ENCODE data around the gene NRCAM.

Gene NRCAM

GRCh38 chr7:108335269-108335918, 120.8 kb downstream of the NRCAM start:
- no peak for DNase-seq

GRCh38 chr7:108332937-108333336, 123.3 kb downstream of the NRCAM start:
- no peak for DNase-seq

DNA sequence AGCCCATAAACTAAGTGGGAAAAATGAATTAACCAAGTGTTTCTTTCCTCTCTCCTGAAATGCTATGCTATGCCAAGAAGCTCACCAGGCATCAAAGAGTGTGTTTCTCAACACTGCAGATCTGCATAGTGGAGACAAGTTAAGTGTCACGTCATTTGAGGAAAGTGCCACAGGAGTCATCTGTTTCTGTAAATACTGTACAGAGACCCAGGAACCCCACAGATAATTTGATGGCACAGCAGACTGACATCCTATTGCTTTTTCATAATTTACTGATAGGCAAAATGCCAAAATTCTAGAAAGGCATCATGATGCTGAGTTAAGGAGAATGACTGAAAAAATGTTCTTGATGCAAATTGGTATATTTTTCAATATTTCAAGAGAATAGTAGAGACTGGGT, 124.3 kb downstream of the NRCAM start:
- DNase-seq = no peak

DNA sequence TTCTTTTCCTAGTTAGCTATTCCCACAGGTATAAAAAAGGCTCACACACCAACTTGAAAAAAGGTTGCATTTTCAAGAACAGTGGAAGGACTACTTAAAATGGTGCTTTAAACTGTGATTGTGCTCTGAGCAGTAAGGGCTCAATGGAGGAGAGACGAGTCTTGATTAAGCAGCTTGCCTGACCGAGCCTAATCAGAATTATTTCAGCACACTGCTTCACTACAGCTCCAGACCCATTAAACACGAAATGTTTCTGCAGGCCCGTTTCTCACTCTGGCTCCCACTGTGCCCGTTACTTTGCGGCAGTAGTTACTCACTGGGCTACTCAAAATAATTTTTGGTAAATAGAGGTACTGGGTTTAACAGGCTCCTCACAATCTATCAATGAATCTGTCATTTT, 126.0 kb downstream of the NRCAM start:
- no peak for DNase-seq

GRCh38 chr7:108329514-108329913, 126.7 kb downstream of the NRCAM start:
- no peak for DNase-seq

DNA sequence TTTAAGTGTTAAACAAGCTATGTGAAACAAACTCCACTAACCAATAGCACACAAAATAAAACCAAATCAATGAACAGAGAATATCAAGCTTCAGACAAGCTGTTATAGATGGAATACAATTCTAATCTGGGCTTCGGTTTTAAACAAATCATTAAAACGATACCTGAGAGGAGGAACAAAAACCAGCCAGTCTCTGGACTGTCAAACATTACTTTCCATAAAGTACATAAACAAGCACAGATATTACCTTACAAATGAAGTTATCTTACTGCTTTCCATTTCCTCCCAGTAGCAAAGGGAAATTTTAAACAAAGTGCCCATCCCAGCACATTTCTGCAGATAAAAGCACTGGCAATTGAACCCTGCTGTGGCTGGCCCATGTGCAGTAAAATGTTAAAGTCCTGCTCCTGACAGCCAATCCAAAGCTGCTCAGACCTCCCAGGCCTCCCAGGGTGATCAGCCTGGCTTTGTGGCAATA, 128.0 kb downstream of the NRCAM start:
- DNase-seq = no peak

DNA sequence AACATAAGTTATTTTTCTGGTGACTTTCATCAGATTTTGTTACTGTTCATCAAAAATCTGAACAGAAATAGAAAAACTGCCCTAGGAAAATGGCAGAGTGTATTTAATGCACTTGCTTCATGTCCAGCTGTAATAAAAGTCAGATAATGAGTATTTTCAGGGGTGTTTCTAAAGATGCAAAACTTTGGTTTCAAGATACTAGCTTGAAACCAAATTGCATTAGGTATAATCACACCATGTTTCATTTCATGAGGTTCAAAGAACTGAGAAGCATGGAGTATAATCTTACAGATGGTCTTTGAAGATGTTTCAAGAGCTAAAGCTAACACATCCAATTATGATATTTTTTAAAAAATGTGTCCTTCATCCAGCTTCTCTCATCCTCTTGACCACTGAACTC, 128.9 kb downstream of the NRCAM start:
- DNase-seq = no peak

- no peak for DNase-seq
These were observed 129.3 kb downstream of the NRCAM start for GRCh38 chr7:108326938-108327337.

GRCh38 chr7:108324053-108325038, 131.9 kb downstream of the NRCAM start:
- DNase-seq = no peak

- no peak for DNase-seq
These were observed 133.1 kb downstream of the NRCAM start for GRCh38 chr7:108322925-108323832.

DNA sequence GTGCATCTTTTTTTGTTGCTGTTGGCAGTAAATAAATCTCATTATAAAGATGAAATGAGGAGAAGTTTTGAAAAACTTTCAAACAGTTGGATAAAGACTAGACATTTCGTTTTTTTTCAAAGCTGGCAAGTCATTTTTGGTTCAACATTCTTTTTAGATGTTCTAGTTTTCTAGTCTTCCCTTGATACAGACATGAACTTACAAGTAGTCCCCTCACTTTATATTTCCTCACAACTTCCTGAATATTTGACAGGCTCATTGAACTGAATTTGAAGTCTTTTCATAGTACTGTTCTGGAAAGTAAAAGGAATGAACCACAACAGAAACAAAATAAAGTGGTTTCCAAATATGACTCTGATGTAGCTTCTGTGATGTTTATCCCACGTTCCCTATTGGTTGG, 134.2 kb downstream of the NRCAM start:
- no peak for DNase-seq

DNA sequence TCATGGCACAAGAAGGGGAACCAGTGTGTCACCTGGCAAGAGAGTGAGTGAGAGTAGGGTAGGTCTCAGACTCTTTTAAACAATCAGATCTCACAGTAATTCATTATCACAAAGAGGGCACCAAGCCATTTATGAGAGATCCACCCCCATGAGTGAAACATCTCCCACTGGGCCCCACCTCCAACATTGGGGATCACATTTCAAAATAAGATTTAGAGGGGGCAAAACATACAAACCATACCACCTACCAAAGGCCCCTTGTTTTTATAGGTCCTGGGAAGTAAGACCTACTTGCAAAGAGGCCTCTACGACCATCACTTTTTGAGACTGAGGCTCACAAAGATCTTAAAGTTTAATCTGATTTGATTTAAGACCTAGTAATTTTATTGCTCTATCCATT, 134.9 kb downstream of the NRCAM start:
- no peak for DNase-seq

DNA sequence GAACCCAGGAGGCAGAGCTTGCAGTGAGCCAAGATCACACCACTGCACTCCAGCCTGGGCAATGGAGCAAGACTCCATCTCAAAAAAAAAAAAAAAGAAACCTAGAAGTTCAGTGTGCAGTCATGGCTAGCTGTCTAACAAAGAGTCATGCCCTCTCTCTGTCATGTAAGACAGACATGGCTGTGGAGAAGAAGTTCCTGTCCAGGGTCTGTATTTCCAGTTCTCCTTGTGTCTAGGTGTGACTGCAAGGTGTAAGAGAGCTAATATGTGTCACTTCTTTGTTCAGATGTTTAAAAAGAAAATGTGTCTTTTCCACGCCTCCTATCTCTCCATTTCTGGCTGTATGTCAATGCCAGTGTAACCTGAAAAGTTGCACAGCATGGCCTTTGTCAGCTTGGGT, 139.5 kb downstream of the NRCAM start:
- no peak for DNase-seq

DNA sequence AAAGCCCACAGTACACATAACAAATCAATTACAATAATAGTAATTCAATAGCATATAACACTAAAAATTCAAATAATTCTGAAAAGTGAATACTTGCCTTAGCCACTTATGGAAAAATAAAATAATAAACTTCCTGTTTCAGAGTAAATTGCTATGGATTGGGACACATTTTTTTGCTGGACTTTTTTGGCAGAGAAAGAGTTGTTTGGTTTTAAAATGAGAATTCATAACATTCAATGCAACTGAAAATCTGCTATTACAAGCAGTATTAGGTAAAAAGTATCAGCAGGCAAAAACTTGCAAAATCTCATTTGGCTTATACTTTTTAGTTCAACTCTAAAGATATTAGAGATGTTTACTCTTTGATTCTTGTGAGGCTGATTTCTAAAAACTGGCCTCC, 141.7 kb downstream of the NRCAM start:
- no peak for DNase-seq

GRCh38 chr7:108314049-108314448, 142.2 kb downstream of the NRCAM start:
- no peak for DNase-seq

- no peak for DNase-seq
These were observed 143.2 kb downstream of the NRCAM start for GRCh38 chr7:108313086-108313485.

- no peak for DNase-seq
These were observed 144.6 kb downstream of the NRCAM start for GRCh38 chr7:108311446-108312168.

- no peak for DNase-seq
These were observed 145.9 kb downstream of the NRCAM start for GRCh38 chr7:108310351-108310750.

DNA sequence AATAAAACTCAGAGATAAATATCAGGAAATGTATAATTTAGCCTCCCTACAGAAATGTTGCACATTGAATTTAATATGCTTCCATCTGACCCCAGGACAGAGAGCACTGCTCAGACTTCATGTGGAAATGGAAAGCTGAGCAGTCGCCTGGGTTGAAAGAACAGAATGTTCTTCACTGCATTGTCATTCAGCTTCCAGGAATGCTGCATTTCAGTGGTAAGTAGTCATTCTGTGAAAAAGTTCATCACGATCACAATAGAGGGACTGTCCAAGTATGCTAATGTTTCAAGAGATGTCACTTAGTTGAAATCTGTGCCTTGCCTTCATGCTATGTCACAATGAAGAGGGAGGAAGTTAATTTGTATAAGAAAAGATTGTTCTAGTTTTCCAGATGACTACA, 147.3 kb downstream of the NRCAM start:
- DNase-seq = no peak

DNA sequence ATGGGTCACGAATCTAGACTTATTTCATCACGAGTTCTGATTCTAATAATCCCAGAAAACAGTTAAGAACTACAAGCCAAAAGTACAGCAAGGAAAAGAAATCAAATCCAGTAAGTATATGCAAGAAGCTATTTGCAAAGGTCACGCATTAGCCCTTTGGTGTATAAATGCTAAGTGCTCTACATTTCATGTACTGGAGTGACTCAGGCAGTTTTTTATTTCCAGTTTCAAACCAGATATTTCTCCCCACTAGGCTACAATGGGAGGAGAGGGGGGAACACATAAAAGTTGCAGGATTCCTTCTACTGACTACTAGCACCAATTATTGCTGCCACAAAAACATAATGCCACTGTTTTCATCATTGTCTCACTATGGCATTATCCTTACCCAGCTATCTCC, 148.0 kb downstream of the NRCAM start:
- DNase-seq = no peak

- no peak for DNase-seq
These were observed 148.6 kb downstream of the NRCAM start for GRCh38 chr7:108307595-108307994.

- DNase-seq = no peak
These were observed 149.0 kb downstream of the NRCAM start for GRCh38 chr7:108307194-108307593.
